Osteocyte (in vitro differentiated cells): ENCODE measurements around the gene SUDS3. TPM values are rescaled to one million over a fixed set of nuclear protein-coding genes. Genes with fewer than 3 reads are reported as not detected.

ENCODE experiments used
- DNase-seq: peaks from one replicate; pipeline ENCODE4 v3.0.0; 2021; ENCODE audit warnings: mixed read lengths; ENCODE audit not compliant: unreplicated experiment; ENCODE audit errors: extremely low spot score
- H3K27ac Mint-ChIP-seq: one replicate; pipeline ENCODE4 v1.8.0; 2021; ENCODE audit warnings: mild to moderate bottlenecking, mixed read lengths; ENCODE audit not compliant: unreplicated experiment
- H3K27me3 Mint-ChIP-seq: one replicate; pipeline ENCODE4 v1.8.0; 2021; ENCODE audit warnings: mixed read lengths; ENCODE audit not compliant: unreplicated experiment
- H3K36me3 Mint-ChIP-seq: one replicate; pipeline ENCODE4 v1.8.0; 2021; ENCODE audit warnings: mixed read lengths; ENCODE audit not compliant: unreplicated experiment
- H3K4me1 Mint-ChIP-seq: one replicate; pipeline ENCODE4 v1.8.0; 2021; ENCODE audit warnings: mixed read lengths; ENCODE audit not compliant: unreplicated experiment
- H3K4me3 Mint-ChIP-seq: one replicate; pipeline ENCODE4 v1.8.0; 2021; ENCODE audit warnings: mild to moderate bottlenecking, moderate library complexity, mixed read lengths; ENCODE audit not compliant: unreplicated experiment
- H3K9me3 Mint-ChIP-seq: one replicate; pipeline ENCODE4 v1.8.0; 2021; ENCODE audit warnings: mixed read lengths; ENCODE audit not compliant: unreplicated experiment
- CTCF ChIP-seq: fragments of 200-600 bp; sonication (generic); IDR thresholded peaks from 2 replicates; pipeline ENCODE4 v1.5.0; 2021; ENCODE audit warnings: antibody characterized with exemption, mild to moderate bottlenecking, moderate library complexity
- total RNA-seq: library from RNA; stranded (reverse); gene quantifications from 2 replicates; pipeline ENCODE4 v1.2.1, GENCODE V29; 2021

SUDS3 gene
- total RNA-seq, 1 donor from 2014 or later: 33.5 TPM

DNA sequence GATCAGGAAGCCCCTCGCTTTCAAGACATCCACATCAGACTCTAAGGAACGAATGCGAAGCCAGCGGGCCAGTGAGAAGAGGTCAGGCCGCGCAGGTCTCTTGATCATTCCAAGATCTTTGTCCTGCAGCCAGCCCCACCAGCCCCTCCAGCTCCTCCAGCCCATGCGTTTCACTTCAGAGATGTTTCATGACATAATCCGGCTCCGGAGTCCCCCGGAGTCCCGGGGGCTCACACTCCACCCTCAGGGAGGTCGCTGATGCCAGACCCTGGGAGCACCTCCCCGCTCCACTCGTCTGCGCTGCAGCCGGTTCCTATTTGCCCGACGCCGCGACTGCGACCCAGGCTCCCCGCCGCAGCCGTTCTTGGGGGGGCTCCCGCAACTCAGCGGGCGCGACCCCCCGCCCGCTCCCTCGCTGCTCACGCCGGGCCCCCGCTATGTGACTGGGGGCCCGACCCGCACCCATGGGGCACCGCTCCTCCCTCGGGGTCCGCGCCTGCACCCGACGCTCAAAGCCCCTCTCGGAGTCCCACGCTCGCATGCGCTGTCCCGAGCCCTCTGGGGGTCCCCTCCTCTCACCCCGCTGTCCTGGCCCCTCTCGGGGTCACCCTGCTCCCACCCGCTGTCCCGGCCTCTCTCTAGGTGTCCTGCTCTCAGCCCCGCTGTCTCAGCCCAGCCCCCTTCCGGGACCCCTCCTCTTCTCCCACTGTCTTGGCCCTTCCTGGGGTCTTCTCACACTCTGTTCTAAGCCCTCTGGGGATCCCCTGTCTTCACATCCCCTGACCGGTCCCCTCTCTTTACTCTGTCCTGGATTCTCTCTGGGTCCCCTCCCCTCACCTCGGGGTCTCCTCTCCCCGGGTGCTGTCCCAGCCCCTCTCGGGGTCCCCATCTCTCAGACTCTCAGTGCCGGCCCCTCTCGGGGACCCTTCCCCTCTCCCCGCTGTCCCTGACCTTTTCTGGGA lies 4.8 kb upstream of the SUDS3 start:
- TF ChIP-seq CTCF: no peak
- Mint-ChIP-seq H3K27ac (peak overlapping the region; percentile 65), H3K9me3 (no peaks in the 10 kb centered on the region), H3K4me3 (peak overlapping the region; percentile 93), H3K4me1 (peaks cover 33% of the 10 kb centered on the region), H3K27me3 (no peaks in the 10 kb centered on the region), H3K36me3 (no peaks in the 10 kb centered on the region)
- DNase-seq: no peak

DNA sequence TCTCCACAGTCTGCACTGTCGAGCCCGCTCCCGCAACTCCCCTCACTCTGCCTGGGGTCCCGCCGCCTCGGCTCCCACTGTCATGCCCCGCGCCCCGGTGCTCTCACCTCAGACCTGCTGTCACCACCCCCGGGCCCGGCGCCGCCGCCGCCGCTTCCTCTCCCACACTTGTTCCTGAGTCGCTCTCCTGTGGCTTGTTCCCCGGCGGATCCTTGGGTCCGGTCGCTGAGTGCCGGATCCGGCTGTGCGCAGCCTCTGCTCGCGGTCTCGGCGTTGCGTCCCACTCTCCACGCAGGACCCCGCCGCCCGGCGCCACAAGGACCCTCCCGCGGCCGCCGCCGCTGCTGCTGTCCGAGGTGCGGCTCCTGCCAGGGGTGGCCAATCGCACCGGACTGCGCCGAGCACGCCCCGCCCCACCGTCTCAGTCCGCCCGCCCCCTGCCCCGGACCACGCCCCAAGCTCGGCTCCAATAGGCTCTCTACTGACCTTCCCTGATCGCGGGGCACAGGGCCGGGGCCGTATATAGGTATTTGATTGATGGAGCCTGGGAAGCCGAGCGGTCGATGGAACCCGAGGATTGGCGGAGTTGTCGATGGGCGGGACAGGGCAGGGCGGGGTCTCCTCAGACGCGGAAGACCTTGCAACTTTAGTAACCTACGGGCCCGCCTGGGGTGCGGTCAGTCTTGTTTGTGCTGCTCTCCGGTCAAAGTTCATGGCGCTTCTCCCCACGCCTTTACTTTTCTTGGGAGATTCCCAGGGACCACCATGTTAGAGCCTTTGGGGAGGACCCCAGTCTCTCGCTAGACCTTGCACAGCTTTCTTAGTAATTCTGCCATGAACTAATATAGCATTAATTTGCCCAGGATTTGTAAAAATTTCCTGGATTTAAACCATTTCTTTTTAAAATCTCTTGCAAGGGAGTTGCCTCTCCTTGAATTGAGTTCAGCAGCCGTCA lies 3.5 kb upstream of the SUDS3 start, which contains the start of gene TAOK3:
TSS of gene TAOK3 (minus strand) at position 367 of the 955 bp plus-strand sequence. CDS start 117,340 bp downstream, outside the sequence.
- peak; percentile 99 for DNase-seq
- no peaks in the 10 kb centered on the region for H3K27me3 Mint-ChIP-seq
- no peaks in the 10 kb centered on the region for H3K36me3 Mint-ChIP-seq
- H3K4me3 Mint-ChIP-seq: peak within 1 kb of the TSS; percentile 93
- TF ChIP-seq CTCF: no peak
- peak within 1 kb of the TSS; percentile 80 for H3K27ac Mint-ChIP-seq
- no peaks in the 10 kb centered on the region for H3K9me3 Mint-ChIP-seq
- H3K4me1 Mint-ChIP-seq: peaks cover 39% of the 10 kb centered on the region

- no peak for DNase-seq
- H3K4me3 Mint-ChIP-seq: peak overlapping the region; percentile 93
- H3K27ac Mint-ChIP-seq: no peak overlapping the region
- H3K9me3 Mint-ChIP-seq: no peaks in the 10 kb centered on the region
- no peak for TF ChIP-seq CTCF
- peaks cover 42% of the 10 kb centered on the region for H3K4me1 Mint-ChIP-seq
- H3K36me3 Mint-ChIP-seq: no peaks in the 10 kb centered on the region
- no peaks in the 10 kb centered on the region for H3K27me3 Mint-ChIP-seq
Measured at GRCh38 chr12:118373616-118374015, 2.7 kb upstream of the SUDS3 start.

DNA sequence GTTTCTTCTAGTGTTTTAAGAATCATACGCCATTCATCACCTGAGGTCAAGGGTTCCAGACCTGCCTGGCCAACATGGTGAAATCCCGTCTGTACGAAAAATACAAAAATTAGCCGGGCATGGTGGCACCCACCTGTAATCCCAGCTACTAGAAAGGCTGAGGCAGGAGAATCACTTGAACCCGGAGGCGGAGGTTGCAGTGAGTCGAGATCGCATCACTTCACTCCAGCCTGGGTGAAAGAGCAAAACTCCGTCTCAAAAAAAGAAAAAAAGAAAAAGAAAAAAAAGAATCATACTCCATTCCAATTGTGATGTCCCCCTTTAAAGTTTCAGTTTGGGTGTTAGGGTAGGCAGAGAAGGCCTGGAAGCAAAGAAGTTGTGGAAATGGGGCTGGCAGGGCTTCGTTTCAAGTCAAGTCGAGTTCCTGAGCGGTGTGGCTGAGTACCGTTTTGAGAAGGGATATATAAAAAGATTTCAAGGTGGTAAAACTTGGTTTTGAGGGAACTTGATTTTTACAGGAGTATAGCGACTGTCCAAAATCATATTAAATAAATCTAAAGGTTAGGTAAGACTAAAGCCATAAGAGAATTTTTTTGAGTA lies 2.1 kb upstream of the SUDS3 start:
- Mint-ChIP-seq H3K36me3 (no peaks in the 10 kb centered on the region), H3K27ac (no peak overlapping the region), H3K9me3 (no peaks in the 10 kb centered on the region), H3K4me1 (peaks cover 42% of the 10 kb centered on the region), H3K27me3 (no peaks in the 10 kb centered on the region), H3K4me3 (peak overlapping the region; percentile 15)
- no peak for TF ChIP-seq CTCF
- no peak for DNase-seq
